Measurements from ENCODE around the gene KHSRP.

DNA sequence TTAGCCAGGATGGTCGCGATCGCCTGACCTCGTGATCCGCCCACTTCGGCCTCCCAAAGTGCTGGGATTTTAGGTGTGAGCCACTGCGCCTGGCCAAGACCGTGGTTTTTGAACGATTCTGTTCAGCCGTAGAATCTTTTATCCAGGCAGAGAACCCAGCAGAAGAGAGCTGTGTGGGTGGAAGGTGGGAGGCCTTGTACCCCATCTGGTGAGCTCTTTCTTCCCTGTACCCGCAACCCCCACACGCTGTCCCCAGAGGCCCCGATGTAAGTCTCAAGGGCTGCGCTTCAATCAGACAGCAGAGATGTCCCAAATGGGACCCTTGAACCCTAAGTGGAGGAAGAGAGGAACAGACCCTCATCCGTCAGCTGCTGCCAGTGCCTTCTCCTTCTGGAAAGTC, 31.3 kb upstream of the KHSRP start:
- TF ChIP-seq, protein P1, sequence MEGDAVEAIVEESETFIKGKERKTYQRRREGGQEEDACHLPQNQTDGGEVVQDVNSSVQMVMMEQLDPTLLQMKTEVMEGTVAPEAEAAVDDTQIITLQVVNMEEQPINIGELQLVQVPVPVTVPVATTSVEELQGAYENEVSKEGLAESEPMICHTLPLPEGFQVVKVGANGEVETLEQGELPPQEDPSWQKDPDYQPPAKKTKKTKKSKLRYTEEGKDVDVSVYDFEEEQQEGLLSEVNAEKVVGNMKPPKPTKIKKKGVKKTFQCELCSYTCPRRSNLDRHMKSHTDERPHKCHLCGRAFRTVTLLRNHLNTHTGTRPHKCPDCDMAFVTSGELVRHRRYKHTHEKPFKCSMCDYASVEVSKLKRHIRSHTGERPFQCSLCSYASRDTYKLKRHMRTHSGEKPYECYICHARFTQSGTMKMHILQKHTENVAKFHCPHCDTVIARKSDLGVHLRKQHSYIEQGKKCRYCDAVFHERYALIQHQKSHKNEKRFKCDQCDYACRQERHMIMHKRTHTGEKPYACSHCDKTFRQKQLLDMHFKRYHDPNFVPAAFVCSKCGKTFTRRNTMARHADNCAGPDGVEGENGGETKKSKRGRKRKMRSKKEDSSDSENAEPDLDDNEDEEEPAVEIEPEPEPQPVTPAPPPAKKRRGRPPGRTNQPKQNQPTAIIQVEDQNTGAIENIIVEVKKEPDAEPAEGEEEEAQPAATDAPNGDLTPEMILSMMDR (conservative IDR thresholded peaks at IDR 0.05; ENCODE audit: low read depth, low read length), result no peak
- TF ChIP-seq EZH2 (IDR thresholded peaks at IDR 0.05; ENCODE audit: borderline replicate concordance, low read depth, low read length, poor library complexity, severe bottlenecking), result no peak

Measured in A673 (cell line).